Astrocyte of the hippocampus (primary cell): Measurements from ENCODE around the gene LPAR4.
A peak's percentile ranks its signal among the peaks of the same experiment; 100 is the strongest.
"Not testable (repeated sequence)": the region's sequence is repeated elsewhere in the genome, so short reads cannot be mapped to it uniquely, and the experiment has no call there.

Source experiments
- DNase-seq: peaks from one replicate; pipeline ENCODE4 v3.0.0; 2011; ENCODE audit warnings: low read depth, low spot score

The LPAR4 gene, protein sequence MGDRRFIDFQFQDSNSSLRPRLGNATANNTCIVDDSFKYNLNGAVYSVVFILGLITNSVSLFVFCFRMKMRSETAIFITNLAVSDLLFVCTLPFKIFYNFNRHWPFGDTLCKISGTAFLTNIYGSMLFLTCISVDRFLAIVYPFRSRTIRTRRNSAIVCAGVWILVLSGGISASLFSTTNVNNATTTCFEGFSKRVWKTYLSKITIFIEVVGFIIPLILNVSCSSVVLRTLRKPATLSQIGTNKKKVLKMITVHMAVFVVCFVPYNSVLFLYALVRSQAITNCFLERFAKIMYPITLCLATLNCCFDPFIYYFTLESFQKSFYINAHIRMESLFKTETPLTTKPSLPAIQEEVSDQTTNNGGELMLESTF

DNA sequence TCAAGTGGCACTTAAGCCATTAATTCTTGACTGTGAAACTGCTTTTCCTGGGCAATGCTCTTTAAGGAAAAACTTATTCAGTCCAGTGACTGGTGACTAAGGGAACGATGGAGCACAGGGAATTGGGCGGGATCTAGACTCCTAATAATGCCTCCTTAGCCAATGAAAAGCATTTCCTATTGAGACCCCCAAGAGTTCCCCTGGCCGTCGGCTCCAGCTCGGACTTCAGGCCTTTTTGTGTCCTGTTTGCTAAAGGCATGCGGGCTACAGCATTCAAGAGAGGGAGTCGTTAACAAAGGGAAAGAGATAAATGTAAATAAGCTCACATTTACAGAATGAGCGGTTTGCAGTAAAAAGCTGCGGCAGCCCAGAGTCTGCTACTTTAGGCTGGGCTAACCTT is at the start of gene LPAR4:
Gene LPAR4 (plus strand): TSS at position 232 of the 400 bp plus-strand sequence. CDS start 7,150 bp downstream, outside the sequence.
- DNase-seq, result peak; percentile 58

DNA sequence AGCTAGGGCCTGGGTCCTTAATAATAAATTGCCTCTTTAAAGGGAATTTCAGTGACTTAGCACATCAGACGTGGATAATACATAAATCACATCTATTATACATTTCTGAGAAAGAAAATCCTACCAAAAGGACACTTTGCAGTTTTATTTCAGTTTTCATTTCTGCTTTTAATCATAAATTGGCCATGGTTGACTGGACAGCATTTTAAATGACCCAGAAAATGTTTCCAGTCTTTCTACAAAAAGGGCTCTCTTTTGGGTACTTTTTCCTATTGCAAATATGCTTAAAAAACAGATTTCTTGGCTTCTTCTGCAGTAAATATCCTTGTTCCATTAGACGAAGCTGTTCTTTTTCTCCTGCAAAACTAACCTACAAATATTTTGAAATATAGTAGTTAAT is 41.4 kb upstream of the LPAR4 start:
- DNase-seq, result no peak

DNA sequence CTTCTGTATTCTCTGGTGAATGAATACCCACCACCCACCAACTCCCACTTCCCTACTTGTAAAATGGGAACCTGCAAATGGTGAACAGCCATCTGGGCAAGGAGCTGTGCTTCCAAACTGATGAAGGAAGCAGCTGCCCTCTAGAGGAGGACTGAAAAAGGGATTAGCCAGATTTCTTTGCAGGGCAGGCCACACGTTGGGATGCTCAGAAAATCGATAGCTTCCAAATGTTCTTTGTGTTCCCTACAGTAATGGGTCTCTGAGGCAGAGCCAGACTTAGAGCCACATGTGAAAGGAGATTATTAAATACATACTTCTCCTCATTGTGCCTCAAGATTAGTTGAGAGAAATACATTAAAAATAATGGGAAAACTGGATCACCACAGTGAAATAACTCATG is 39.3 kb upstream of the LPAR4 start:
- DNase-seq, result peak; percentile 49

DNA sequence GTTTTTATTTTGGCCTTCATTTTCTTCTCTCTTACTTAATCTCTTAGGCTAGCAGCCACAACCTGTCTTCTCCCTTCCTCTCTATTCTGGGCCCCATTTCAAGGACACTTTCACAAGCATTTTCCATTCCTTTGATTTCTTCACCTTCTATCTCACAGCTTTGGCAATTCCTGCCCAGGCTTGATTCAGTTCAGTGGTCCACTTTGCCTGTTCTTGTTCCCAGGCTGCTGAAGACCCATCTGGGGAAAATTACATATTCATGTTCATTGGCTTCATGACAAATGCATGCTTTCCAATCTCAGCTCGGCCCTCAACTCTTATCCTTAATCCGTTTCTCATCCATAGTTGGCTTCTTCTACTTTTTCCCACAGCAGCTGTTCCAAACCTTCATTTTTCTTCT is 38.7 kb upstream of the LPAR4 start:
- DNase-seq, result no peak

DNA sequence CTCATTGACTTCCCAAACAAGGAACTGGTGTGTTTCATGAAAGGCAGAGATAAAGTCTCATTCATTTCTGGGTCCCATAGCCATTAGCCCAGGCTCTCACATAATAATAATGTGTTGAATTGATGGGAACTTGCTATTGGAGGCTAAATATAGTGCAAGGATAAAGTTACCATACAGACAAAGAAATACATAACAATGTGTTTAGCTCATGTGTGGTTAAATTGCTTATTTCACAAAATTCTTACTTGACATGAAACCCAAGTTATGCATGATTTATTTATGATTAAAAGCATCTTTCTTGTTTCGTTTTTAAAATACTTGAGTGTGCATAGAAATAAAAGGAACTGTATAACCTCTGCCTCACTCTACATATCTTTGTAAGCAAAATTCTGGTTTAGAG is 37.3 kb upstream of the LPAR4 start:
- DNase-seq, result peak; percentile 9

DNA sequence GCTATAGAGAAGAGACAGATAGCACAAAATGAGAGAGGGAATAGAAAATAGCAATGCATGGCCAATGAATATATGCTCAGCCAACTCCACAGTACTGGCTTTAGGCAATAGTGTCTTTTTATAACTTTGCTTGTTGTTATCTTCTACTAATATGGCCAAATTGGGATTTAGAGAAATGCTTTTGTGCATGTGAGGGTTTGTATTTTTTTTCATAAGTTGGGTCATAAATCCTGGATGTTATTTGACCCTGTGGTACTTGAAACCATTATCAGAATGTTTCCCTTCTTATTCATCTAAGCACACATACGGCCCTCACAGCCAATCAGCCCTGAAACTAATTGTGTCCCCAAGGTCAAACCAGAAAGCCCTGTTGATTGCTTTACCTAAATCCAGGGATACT is 35.2 kb upstream of the LPAR4 start:
- DNase-seq, result no peak

DNA sequence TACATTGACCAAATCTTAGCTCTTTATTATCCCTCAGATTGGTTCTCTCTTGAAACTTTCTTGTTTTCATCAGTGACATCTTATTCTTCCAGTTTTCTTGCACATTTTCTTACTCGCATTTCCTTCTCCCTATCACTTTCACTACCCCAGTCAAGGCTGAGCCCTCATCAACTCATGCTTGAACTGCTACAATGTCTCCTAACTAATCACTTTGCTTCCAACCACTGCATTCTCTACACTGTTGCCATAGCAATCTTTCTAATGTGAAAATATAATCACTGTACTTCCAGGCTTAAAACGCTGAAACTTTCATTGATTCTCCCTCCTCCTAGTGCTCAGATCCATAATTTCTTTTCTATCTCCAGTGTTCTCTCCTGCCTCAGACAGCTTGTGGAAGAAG is 22.2 kb upstream of the LPAR4 start:
- peak; percentile 8 for DNase-seq

DNA sequence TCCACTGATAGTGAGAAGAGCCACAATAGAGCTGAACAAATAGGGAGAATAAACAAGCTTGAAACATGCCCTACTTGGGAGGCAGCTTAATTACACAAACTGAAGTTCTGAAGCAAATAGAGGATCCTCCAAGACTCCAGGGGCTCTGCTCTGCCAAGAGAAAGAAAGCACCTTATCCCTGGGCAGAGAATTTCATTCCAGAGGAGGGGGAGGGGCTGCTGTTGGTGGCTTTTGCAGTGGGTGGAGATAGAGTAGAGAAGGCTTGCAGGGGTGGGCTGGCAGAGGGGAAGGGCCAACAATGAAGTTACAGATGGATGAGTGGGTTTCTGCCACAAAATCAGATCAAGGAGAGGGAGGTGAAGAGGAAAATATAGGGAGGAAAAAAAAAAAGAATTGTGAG is 1.0 kb upstream of the LPAR4 start:
- DNase-seq, result no peak

DNA sequence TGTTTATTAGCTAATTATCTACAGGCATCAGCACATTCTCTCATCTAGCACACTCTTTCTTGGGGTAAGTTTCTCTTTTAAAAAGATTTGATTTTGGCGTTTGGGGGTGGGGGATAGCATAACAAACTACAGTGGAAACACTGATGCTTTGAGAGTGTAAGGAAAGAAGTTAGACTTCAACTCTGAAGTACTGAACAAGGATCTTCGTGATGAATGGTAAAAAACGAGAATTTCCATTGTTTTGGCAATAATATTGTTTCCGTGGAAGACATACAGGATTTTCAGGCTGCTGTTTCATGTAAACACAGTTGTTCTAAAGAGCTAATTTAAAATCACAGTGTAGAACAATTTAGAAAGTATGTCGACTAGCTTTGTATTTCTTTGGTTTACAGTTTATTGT is 451 bp downstream of the LPAR4 start:
- peak; percentile 11 for DNase-seq

DNA sequence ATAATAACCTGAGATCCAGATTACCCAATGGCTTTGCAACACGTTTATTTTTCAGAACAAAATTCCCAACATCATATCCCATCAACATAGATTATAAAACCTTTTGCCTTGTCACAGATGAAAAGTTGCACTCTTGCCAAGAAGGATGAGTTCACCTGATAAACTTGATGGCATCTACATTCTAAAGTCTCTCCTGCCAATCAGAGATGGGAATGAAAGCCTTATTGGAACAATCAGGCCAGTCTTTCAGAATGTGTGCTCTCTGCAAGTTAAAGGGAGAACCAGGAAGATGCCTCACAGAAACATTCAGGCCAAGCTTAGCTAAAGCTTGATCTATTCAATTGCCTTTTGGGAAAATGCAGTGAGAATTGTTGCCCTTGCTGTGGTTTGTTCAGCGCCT is 1.3 kb downstream of the LPAR4 start:
- DNase-seq, result no peak

DNA sequence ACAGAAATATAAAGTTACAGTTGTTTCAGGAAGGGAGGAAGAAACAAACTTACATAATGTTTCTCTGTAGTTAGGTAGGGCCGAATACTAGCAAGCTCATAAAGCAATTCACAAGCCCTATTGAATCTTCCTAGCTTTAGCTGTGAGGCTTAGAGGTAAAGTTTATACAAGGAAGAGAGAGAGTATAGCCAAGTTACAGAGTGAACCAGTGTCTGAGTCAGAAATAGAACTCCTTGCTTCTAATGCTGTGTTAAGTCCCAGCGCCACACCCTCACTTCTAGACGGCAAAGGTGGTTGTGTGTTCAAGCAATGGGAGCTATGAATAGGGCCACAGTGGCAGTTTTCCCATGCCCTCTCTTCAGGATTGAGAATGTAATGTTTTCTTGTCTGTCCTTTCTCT is 6.1 kb downstream of the LPAR4 start:
- peak; percentile 5 for DNase-seq

DNA sequence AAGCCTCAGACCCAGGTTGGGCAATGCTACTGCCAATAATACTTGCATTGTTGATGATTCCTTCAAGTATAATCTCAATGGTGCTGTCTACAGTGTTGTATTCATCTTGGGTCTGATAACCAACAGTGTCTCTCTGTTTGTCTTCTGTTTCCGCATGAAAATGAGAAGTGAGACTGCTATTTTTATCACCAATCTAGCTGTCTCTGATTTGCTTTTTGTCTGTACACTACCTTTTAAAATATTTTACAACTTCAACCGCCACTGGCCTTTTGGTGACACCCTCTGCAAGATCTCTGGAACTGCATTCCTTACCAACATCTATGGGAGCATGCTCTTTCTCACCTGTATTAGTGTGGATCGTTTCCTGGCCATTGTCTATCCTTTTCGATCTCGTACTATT is 7.4 kb downstream of the LPAR4 start:
- DNase-seq, result no peak

DNA sequence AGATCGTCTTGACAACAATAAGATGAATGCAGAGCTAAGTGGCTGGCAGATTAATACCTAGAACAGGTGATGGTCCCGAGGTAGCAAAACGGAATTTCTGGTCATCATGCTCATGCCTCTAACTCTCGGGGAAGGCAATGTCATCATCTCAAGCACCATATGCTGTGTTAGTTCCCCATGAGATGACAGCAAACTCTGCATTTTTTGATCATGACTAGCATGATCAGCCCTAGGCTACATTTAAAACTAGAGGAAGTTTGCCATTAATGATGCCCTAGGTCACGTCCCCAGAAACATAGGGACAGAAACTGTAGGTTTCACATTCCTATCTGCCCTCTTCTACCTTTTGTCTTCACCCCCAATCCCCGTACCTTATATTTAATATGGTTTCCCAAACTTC is 11.6 kb downstream of the LPAR4 start:
- no peak for DNase-seq

DNA sequence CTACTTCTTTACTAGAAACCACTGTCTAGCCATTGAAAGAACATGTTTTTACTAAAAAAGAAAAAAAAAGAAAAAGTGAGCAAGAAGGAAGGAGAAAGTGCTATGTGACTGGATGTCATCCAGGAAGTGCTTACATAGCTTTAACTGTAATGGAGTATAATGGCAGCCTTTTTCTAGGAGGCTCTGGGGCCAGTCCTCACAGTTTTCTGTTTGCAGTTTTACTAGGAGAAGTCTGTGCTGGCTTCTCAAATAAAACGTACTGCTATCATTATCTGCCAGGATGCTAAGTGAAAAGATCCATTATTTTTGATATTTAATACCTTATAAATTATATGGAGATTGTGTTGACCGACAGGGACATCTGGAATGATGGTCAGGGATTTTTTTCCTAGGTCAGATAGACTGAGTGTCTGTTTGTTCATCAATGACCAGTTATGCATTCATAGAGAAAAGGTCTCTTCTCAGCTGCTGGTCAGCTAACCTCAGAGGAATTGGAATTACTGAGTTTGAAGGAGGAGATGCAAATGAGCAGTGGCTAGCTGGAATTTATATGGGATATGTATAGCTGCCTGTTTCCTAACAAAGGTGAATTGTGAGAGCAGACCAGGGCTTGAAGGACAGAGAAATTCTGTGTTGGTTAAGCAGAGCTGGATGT is 21.7 kb downstream of the LPAR4 start:
- DNase-seq, result no peak

DNA sequence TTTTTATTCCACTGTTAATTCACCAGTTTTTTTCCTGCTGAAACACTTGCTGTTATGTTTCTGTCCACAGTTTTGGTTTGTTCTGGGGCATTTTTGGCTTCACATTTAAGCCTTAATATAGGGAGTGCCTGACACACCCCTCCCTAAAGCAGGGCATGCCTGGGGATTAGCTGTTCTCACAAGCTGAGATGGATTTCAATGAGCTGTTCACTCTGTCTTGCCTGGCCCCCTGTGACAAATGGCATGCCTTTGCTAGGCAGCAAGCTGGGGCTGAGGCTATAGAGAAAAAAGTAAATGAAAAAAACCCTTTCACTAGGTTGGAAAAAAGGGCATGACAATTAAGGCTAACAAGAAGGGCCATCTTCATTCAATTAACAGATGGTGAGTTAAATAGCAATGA is 22.4 kb downstream of the LPAR4 start:
- no peak for DNase-seq

DNA sequence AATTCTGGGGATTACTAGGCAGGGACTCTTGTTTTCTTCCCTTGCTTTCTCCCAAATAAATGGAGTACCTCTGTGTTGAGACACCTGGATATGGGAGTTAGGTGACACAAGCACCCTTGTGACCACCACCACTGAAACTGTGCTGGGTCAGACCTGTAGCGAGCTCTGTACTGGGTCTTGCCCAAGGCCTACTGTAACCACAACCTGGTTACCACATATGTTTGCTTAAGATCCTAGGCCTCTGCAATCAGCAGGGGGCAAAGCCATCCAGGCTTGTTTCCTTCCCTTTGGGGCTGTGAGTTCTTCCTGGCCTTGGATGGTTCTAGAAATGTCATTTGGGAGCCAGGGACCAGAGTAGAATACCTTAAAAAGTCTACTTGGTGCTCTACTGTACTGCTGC is 49.4 kb downstream of the LPAR4 start:
- no peak for DNase-seq

DNA sequence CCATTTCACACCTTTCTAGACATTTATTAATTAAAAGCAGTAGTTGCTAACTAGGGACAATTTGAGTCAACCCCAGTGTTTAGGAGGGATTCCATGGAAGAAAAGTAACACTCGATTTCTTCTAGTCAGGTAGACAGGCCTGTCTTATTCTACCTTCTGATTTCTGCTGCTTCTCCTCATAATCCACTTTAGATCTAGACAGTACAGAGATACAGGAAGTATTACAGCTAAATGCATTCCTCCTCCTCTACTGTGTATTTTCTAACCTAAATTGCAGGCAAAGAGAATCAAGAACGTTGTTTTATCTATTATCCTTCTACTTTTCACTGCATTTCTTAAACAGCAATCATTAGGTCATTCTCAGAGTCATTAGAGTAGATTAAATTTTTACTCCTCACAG is 52.6 kb downstream of the LPAR4 start:
- DNase-seq, result no peak

DNA sequence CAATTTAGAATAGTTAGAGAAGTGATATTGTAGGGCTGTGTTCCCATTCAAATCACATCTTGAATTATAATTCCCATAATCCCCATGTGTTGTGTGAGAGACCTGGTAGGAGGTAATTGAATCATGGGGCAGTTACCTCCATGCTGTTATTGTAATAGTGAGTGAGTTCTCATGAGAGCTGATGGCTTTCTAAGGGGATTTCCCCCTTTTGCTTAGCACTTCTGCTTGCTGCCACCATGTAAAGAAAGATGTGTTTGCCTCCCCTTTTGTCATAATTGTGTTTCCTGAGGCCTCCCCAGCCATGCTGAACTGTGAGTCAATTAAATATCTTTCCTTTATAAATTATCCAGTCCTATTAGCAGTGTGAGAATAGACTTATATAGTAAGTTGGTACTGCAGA is 53.2 kb downstream of the LPAR4 start:
- no peak for DNase-seq

DNA sequence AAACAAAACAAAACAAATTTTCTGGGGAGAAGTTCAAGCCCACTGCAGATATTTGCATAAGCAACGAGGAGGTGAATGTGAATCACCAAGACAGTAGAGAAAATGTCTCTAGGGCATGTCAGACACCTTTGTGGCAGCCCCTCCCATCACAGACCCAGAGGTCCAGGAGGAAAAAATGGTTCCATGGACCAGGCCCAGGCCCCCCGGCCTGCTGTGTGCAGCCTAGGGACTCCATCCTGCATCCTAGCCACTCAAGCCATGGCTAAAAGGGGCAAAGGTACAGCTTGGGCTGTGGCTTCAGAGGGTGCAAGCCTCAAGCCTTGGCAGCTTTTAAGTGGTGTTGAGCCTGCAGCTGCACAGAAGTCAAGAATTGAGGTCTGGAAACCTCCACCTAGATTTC is 54.0 kb downstream of the LPAR4 start:
- DNase-seq, result no peak

DNA sequence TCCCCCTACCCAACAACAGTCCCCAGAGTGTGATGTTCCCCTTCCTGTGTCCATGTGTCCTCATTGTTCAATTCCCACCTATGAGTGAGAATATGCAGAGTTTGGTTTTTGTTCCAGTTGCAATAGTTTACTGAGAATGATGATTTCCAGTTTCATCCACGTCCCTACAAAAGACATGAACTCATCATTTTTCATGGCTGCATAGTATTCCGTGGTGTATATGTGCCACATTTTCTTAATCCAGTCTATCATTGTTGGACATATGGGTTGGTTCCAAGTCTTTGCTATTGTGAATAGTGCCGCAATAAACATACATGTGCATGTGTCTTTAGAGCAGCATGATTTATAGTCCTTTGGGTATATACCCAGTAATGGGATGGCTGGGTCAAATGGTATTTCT is 55.0 kb downstream of the LPAR4 start:
- DNase-seq, result not testable (repeated sequence)
